Measurements from ENCODE around the gene KRT79.

- TF ChIP-seq CTCF (conservative IDR thresholded peaks at IDR 0.05 in 1 of 2, IDR thresholded peaks at IDR 0.05 in 1 of 2; ENCODE audit: extremely low read depth in 1 of 2, insufficient read depth in 1 of 2, low read depth in 1 of 2, low read length in 2 of 2), result no peak
- TF ChIP-seq EZH2 (IDR thresholded peaks at IDR 0.05; ENCODE audit: borderline replicate concordance, low read length), result no peak
Observed at GRCh38 chr12:52788876-52789636, 45.1 kb downstream of the KRT79 start.

Measured in mammary epithelial cell (primary cell).